Caki2 (cell line): Measurements from ENCODE around the gene ADAMTS7. TPM values are rescaled to one million over a fixed set of nuclear protein-coding genes. Genes with fewer than 3 reads are reported as not detected.
"Not testable (repeated sequence)": the region's sequence is repeated elsewhere in the genome, so short reads cannot be mapped to it uniquely, and the experiment has no call there.

Experiments
- DNase-seq: peaks from one replicate; pipeline ENCODE4 v3.0.0-alpha.2; 2015; ENCODE audit warnings: low read depth
- in situ Hi-C: cut with HindIII; loops from 2 replicates; pipeline ENCODE4 v1.10.0; 2016; ENCODE audit warnings: low sequenced_read_pairs, low pct_unique_long_range_greater_than_20kb, mixed read lengths
- total RNA-seq: library from RNA; depleted of rRNA; stranded (reverse); fragments of >200 nt; shearing (Covaris generic); gene quantifications from 2 replicates; pipeline ENCODE4 v1.2.3, GENCODE V29; 2014; ENCODE audit warnings: low replicate concordance

The ADAMTS7 gene
- total RNA-seq, 1 experiment from 2014 or later: 4.6 TPM

DNA sequence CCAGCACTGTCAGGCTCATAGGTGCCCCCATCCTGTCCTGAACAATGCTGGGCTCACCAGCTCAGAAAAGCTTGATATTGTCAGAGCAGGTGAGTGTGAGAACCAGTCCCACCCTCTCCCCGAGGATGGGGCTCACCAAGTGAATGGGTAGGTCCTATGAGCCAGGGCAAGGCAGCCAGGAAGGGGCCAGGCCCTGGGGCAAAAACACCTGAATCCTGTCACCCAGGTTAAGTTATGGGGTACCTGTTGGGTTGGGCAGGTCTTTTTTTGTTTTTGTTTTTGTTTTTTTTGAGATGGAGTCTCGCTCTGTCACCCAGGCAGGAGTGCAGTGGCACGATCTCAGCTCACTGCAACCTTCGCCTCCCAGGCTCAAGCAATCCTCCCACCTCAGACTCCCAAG lies 16.8 kb downstream of the ADAMTS7 start:
- in situ Hi-C loops, DNase-seq: not testable (repeated sequence)

- DNase-seq: no peak
- in situ Hi-C loops: no loop called here
Measured at GRCh38 chr15:78791357-78791756, 19.9 kb downstream of the ADAMTS7 start.

DNA sequence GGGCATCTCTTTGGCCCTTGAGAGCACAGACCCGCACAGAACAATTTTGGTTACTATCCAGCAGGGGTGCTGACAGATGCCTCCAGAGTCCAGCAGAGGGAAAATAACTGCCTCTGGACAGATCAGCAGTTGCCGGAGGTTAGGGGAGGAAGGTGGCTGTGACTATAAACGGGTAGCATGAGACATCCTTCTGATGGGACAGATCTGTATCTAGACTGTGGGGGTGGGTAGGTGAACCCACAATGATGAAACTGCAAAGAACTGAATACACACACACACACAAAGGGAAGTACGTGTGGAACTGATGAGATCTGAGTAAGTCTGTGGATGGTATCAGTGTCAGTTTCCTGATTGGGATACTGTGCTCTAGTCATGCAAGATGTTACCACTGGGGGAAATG lies 21.2 kb downstream of the ADAMTS7 start:
- in situ Hi-C loops: no loop called here
- DNase-seq: no peak

DNA sequence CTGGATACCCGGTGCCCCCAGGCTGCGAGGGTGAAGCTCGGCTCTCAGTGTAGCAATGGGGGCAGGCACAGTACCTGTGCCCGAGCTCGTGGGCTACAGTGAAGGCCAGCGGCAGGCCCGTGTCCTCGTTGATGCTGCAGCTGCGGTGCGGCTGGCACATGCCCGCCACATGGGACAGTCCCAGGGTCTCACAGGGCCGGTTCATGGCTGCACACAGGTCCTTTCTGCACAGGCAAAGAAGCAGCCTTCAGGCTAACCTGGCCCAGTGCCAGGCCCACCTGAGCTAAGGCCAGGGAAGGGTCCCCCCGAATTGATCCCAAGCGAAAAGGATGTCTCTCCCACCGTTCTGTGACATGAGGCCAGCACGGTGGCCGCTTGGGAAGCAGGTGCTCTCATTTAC lies 21.6 kb downstream of the ADAMTS7 start:
- no peak for DNase-seq
- in situ Hi-C loops: no loop called here

DNA sequence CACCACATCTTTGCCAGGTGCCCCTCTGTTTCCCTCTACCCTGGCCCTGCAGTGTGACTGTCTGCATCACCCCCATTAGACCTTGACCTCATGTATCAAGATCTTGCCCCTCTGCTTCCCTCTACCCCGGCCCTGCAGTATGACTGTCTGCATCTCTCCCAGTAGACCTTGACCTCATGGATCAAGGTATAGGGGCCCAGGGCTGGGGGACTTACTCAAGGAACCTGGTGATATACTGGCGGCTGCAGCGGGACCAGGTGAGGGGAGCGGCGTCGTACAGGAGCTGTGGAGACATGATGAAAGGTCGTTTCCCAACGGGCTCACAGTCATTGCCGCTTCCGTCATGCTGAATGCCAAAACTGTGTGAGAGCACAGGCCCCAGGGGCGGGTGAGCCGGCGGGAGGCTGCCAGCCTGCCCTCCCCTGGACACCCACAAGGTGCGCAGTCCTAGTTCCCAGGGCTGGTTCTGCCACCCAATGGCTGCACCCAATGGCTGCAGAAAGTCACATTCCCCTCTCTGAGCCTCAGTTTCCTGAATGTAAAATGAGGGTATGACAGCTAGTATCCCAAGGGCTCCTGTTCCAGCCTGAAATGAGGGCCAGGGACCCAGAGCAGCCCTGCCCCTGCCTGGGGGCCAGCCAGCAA lies 23.1 kb downstream of the ADAMTS7 start:
- no peak for DNase-seq
- in situ Hi-C loops: no loop called here

DNA sequence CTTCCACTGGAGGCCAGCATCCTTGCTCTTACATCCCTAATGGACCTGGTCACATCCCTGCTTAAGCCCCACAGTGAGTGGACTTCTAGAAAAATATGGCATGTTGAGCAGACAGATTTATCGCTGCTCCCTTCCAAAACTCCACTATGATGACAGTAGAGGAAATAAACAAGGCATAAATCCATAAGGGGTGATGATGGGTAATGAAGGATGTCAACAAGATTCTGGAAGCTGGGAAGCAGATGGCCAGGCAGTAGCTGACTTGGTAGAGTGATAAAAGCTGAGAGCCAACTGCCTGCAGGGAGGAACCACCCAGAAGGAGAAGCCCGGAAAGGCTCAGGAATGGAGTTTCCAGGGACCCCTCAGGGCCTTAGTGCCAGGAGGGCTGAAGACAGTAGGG lies 28.9 kb downstream of the ADAMTS7 start:
- in situ Hi-C loops: not testable (repeated sequence)

GRCh38 chr15:78781381-78781780 lies 29.9 kb downstream of the ADAMTS7 start:
- DNase-seq, in situ Hi-C loops: not testable (repeated sequence)

More for the DNA sequence above, 28.9 kb downstream of the ADAMTS7 start:
- not testable (repeated sequence) for DNase-seq

- DNase-seq, in situ Hi-C loops: not testable (repeated sequence)
Measured at GRCh38 chr15:78779975-78780374, 31.3 kb downstream of the ADAMTS7 start.

GRCh38 chr15:78779176-78779785 lies 32.0 kb downstream of the ADAMTS7 start:
- in situ Hi-C loops, DNase-seq: not testable (repeated sequence)

- in situ Hi-C loops: no loop called here
Measured at GRCh38 chr15:78778422-78778821, 32.8 kb downstream of the ADAMTS7 start.

DNA sequence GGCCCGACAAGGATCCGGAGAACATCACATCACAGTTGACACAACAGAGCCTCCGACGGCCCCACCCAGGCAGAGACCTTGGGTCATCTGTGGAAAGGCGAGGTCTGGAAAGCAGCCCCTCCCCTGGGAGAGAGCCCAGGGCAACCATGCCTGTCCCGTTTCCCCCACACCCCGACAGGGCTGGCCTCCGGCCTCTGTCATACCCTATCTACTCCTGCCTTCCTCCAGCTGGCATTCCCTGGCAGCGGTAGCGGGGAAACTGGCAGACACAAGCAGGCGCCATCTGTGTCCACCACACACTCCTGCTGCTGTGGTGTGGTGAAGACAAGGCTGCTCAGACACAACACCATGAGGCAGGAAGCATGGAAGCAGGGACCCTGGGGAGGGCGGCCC lies 33.3 kb downstream of the ADAMTS7 start:
- in situ Hi-C loops, DNase-seq: not testable (repeated sequence)

More at GRCh38 chr15:78778422-78778821, 32.8 kb downstream of the ADAMTS7 start:
- no peak for DNase-seq

GRCh38 chr15:78777290-78777952 lies 33.8 kb downstream of the ADAMTS7 start:
- DNase-seq, in situ Hi-C loops: not testable (repeated sequence)

GRCh38 chr15:78776046-78776925 lies 35.0 kb downstream of the ADAMTS7 start:
- DNase-seq, in situ Hi-C loops: not testable (repeated sequence)

DNA sequence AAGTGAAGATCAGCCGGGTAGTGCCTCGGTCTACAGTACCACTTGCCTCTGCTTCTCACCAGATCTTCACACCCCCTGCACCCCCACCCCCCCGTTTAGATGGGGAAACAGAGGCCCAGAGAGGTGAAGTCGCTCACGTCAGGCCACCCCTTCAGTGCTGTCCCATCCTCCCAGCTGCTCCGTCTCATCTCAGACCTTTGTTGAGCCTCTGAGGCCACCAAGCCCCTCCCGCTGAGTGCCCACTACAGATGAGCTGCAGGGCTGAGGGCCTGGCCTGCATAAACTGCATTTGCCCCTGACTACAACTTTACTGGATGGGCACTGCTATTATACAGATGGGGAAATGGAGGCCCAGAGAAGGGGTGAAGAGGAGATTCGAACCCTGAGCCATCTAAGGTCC lies 35.8 kb downstream of the ADAMTS7 start:
- no peak for DNase-seq
- in situ Hi-C loops: no loop called here

DNA sequence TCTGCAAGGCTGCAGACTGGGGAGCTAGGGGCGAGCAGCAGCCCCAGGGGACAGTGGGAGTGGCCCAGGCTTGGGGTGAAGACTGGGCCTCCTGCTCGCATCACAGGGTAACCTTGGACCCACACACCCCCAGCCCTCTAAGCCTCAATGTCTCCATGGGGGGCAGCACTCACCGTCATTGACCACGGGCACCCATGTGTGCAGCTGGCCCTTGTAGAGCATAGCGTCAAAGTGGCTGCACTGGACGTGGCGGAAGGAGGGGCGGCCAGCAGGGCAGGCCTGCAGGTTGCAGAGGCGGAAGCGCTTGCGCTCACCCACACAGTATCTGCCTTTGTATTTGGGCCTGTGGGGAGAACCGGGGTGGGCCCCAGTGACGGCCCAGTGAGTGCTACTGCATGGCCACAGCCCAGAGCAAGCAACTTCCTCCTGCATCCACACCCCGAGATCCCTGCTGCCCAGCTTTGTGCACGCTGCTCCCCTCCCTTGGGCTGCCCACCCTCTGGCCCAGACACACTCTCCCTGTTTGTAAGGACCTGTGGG lies 36.7 kb downstream of the ADAMTS7 start:
- in situ Hi-C loops, DNase-seq: not testable (repeated sequence)

DNA sequence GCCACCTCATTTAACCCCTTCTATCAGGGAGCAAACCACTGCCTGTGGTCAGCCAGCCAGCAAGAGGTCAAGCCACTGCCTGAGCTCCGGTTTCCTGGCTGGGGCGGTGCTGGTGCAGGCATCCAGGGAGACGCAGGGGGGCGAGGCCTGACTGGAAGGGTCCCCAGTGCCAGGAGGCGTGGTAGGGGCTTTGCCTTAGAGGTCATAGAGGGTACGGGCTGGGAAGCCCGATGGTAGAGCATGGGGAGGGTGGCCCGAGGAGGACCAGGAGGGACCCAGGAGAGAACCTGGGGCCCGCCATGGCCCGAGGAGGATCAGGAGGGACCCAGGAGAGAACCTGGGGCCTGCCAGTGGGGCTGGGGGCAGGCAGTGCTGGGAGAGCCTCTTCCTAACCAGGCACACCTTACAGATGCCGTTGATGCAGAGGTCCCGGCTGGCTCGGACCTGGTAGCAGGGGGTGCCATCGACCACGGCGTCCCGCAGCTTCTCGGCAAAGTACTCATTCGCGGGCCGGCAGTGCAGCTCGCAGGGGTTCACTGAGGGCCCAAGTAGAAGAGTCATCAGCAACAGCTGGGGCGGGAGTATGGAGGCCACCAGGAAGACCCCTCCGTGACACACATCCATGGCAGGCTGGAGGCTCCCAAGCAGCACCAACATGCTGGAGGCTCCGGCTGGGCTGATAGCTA lies 37.4 kb downstream of the ADAMTS7 start:
- in situ Hi-C loops, DNase-seq: not testable (repeated sequence)

GRCh38 chr15:78772738-78773137 lies 38.5 kb downstream of the ADAMTS7 start:
- DNase-seq: no peak
- in situ Hi-C loops: no loop called here
